PC-3 (cell line): ENCODE results near the gene GSK3B.

Source experiments
- CTCF ChIP-seq: fragments of 300-600 bp; sonication (generic); conservative IDR thresholded peaks from 2 replicates; pipeline ENCODE4 v1.5.1; 2017; ENCODE audit warnings: antibody characterized with exemption, low read depth, mild to moderate bottlenecking, low read length
- EZH2 ChIP-seq: fragments of 300-600 bp; sonication (generic); IDR thresholded peaks from one replicate; pipeline ENCODE4 v1.6.1; 2017; ENCODE audit warnings: antibody characterized with exemption, mild to moderate bottlenecking, low read length; ENCODE audit not compliant: unreplicated experiment
- EZH2phosphoT487 ChIP-seq: fragments of 300-600 bp; sonication (generic); IDR thresholded peaks from 2 replicates; pipeline ENCODE4 v1.6.1; 2018; ENCODE audit warnings: mild to moderate bottlenecking, antibody characterized with exemption, low read length, borderline replicate concordance

GRCh38 chr3:119783255-119783654 lies 311.0 kb downstream of the GSK3B start:
- TF ChIP-seq CTCF: no peak
- no peak for TF ChIP-seq EZH2
- no peak for TF ChIP-seq EZH2phosphoT487
